ENCODE results near the gene LPXN.

GRCh38 chr11:58564231-58564630 is 11.4 kb downstream of the LPXN start:
- TF ChIP-seq FOXJ3 (CRISPR knock-in tag; IDR thresholded peaks at IDR 0.05; ENCODE audit: borderline replicate concordance), result no peak
- TF ChIP-seq CTCF (IDR thresholded peaks at IDR 0.05), result no peak
- no peak for TF ChIP-seq ZNF512 (CRISPR knock-in tag; IDR thresholded peaks at IDR 0.05; ENCODE audit: borderline replicate concordance)
- TF ChIP-seq KAT7 (CRISPR knock-in tag; IDR thresholded peaks at IDR 0.05; ENCODE audit: borderline replicate concordance), result no peak
- no peak for TF ChIP-seq E2F5 (CRISPR knock-in tag; IDR thresholded peaks at IDR 0.05)
- TF ChIP-seq FOXK1 (CRISPR knock-in tag; IDR thresholded peaks at IDR 0.05), result no peak
- no peak for TF ChIP-seq ZNF121 (CRISPR knock-in tag; IDR thresholded peaks at IDR 0.05)
- TF ChIP-seq ZNF219 (CRISPR knock-in tag; IDR thresholded peaks at IDR 0.05; ENCODE audit: borderline replicate concordance), result no peak
- no peak for TF ChIP-seq NR1H2 (CRISPR knock-in tag; IDR thresholded peaks at IDR 0.05)
- TF ChIP-seq ETV6 (CRISPR knock-in tag; IDR thresholded peaks at IDR 0.05), result no peak
- TF ChIP-seq ZBTB21 (CRISPR knock-in tag; IDR thresholded peaks at IDR 0.05; ENCODE audit: borderline replicate concordance), result no peak
- no peak for TF ChIP-seq ATF3 (CRISPR knock-in tag; conservative IDR thresholded peaks at IDR 0.05)
- TF ChIP-seq MAX (CRISPR knock-in tag; IDR thresholded peaks at IDR 0.05), result no peak
- TF ChIP-seq JAZF1 (CRISPR knock-in tag; IDR thresholded peaks at IDR 0.05), result no peak
